SH-SY5Y (cell line): ENCODE results near the gene UST.

Experiments
- GATA2 ChIP-seq: IDR thresholded peaks from 2 replicates; pipeline ENCODE4 v1.6.1; 2011; ENCODE audit warnings: mild to moderate bottlenecking, low read depth, low read length
- GATA3 ChIP-seq: IDR thresholded peaks from 2 replicates; pipeline ENCODE4 v1.6.1; 2011; ENCODE audit warnings: low read depth, mild to moderate bottlenecking, low read length, moderate library complexity

DNA sequence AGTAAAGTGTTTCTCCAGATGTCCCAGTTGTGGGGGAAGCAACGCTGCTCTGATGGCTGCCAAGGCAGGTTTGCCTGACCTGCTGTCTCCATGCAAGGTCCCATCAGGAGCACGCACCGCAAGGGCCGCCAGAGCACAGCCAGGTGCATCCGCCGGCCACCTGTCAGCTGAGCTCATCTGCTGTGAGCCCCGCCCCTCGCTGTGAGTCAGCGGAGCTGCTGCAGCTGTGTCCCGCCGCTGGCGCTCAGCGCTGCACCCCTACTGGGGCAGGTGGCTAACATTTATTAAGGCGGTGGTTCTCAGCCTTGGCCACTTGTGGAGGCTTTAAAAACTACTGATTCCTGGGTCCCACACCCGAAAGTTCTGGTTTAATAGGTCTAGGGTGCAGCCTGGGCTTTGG, 225.7 kb downstream of the UST start:
- TF ChIP-seq GATA3: no peak
- TF ChIP-seq GATA2: no peak
